CD4-positive, alpha-beta memory T cell (primary cell): Measurements from ENCODE around the gene RNU7-1. TPM values are rescaled to one million over a fixed set of nuclear protein-coding genes. Genes with fewer than 3 reads are reported as not detected.

ENCODE experiments used
- CTCF ChIA-PET: fragments of 350-600 bp; sonication (Branson Sonifier 250); formaldehyde crosslinking; loops from one replicate; lab custom pipeline; 2021; ENCODE audit warnings: inconsistent platforms; ENCODE audit not compliant: partially characterized antibody; lab: Charles Lee
- POLR2A ChIA-PET: fragments of 350-600 bp; sonication (Branson Sonifier 250); formaldehyde crosslinking; loops from one replicate; lab custom pipeline; 2021; ENCODE audit not compliant: partially characterized antibody; lab: Charles Lee
- DNase-seq, 5 donors: peaks; one replicate each; pipeline versions ENCODE4 v3.0.0 to v3.0.0-alpha.2; 2020 to 2022; ENCODE audit warnings: mixed read lengths in 1 of 5
- H3K27ac ChIP-seq: one replicate; pipeline ENCODE4 v1.7.0; 2013; ENCODE audit warnings: low read depth, low read length
- H3K27me3 ChIP-seq: 2 replicates; pipeline ENCODE4 v1.7.0; 2013; ENCODE audit warnings: mild to moderate bottlenecking, low read length, moderate library complexity; ENCODE audit not compliant: insufficient read depth
- H3K36me3 ChIP-seq: 2 replicates; pipeline ENCODE4 v1.7.0; 2013; ENCODE audit warnings: mild to moderate bottlenecking, low read length, moderate library complexity; ENCODE audit not compliant: insufficient read depth
- H3K4me1 ChIP-seq: 2 replicates; pipeline ENCODE4 v1.7.0; 2013; ENCODE audit warnings: mild to moderate bottlenecking, low read length, moderate library complexity; ENCODE audit not compliant: insufficient read depth
- H3K4me3 ChIP-seq, 2 donors: one replicate each; pipeline ENCODE4 v1.7.0; 2013; ENCODE audit warnings: low read length in 2 of 2, mild to moderate bottlenecking in 1 of 2
- H3K9me3 ChIP-seq, 2 donors: one replicate each; pipeline ENCODE4 v1.7.0; 2013; ENCODE audit warnings: low read length in 2 of 2, control low read depth in 1 of 2; ENCODE audit not compliant: control insufficient read depth in 1 of 2
- H3K27ac Mint-ChIP-seq, 7 donors: one replicate each; pipeline ENCODE4 v1.8.0; 2020 to 2021; ENCODE audit warnings: mixed read lengths in 7 of 7, mild to moderate bottlenecking in 6 of 7, inconsistent platforms in 3 of 7, moderate library complexity in 3 of 7
- H3K27me3 Mint-ChIP-seq, 2 donors: one replicate each; pipeline ENCODE4 v1.8.0; 2020 to 2021; ENCODE audit warnings: mixed read lengths in 2 of 2
- H3K36me3 Mint-ChIP-seq, 2 donors: one replicate each; pipeline ENCODE4 v1.8.0; 2020 to 2021; ENCODE audit warnings: mixed read lengths in 2 of 2, inconsistent platforms in 1 of 2, mild to moderate bottlenecking in 1 of 2
- H3K4me1 Mint-ChIP-seq, 4 donors: one replicate each; pipeline ENCODE4 v1.8.0; 2020 to 2021; ENCODE audit warnings: mixed read lengths in 4 of 4, mild to moderate bottlenecking in 1 of 4
- H3K4me3 Mint-ChIP-seq, 8 donors: one replicate each; pipeline ENCODE4 v1.8.0; 2020 to 2021; ENCODE audit warnings: mixed read lengths in 8 of 8, mild to moderate bottlenecking in 7 of 8, moderate library complexity in 6 of 8, inconsistent platforms in 3 of 8
- H3K9me3 Mint-ChIP-seq, 8 donors: one replicate each; pipeline ENCODE4 v1.8.0; 2020 to 2021; ENCODE audit warnings: mixed read lengths in 8 of 8, mild to moderate bottlenecking in 5 of 8, inconsistent platforms in 3 of 8, moderate library complexity in 1 of 8
- intact Hi-C: fragments of 100-400 bp; cut with micrococcal nuclease; formaldehyde crosslinking; loops from one replicate; pipeline ENCODE4 v1.15.1; 2023
- polyA plus RNA-seq, 2 donors: library from polyadenylated mRNA; unstranded; fragments of 300-500 nt; fragmentation: Illumina TruSeq; gene quantifications; one replicate each; pipeline ENCODE4 v1.2.3, GENCODE V29; 2021
- total RNA-seq, 2 experiments: library from RNA; stranded (reverse); gene quantifications; one replicate each; pipeline ENCODE4 v1.2.3, GENCODE V29; 2021

Gene RNU7-1
- total and polyA plus RNA-seq, 4 experiments from 2014 or later, result not detected

DNA sequence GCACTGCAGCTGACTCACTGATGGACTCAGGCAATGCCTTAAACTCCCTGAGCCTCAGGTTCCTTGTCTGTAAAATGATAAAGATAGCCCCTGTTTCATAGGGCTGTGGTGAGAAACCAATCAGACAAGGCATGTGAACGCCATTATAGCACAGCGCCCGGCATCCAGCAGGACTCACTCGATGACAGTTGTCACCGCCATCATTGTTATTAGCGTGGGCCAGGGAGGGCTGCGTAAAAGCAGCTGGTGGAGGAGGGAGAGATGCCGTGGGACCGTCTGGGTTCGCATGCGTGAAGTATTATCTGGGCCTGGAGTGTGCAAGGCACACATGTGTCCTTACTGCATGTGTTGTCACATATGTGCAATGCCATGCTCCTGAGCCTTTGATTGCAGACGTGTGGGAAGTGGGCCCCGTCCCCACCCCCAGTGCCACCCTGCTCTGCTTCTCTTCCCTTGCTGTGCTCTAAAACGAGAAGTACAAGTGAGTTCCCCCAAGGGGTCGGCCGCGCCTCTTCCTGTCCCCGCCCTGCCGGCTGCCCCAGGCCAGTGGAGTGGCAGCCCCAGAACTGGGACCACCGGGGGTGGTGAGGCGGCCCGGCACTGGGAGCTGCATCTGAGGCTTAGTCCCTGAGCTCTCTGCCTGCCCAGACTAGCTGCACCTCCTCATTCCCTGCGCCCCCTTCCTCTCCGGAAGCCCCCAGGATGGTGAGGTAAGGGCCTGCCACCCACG lies 7.4 kb downstream of the RNU7-1 start, which contains the start of gene PTPN6:
TSS of gene PTPN6 (plus strand) at position 546 of the 730 bp plus-strand sequence. CDS start at position 703, 157 bp downstream.
- Mint-ChIP-seq H3K27me3 (peaks cover 0 to 3% of the 10 kb centered on the region in 2 donors), H3K4me3 (peak within 1 kb of the TSS; percentile 94 to 100 (median 98)), H3K27ac (peak within 1 kb of the TSS; percentile 89 to 99 (median 96)), H3K9me3 (peaks cover 0 to 3% (median 0%) of the 10 kb centered on the region in 8 donors), H3K36me3 (peaks cover 11 to 46% of the 10 kb centered on the region in 2 donors), H3K4me1 (peaks cover 54 to 97% (median 63%) of the 10 kb centered on the region in 4 donors)
- Histone ChIP-seq H3K36me3 (peaks cover 13% of the 10 kb centered on the region), H3K9me3 (no peaks in the 10 kb centered on the region), H3K27ac (peak within 1 kb of the TSS; percentile 96), H3K27me3 (no peaks in the 10 kb centered on the region), H3K4me1 (peaks cover 81% of the 10 kb centered on the region), H3K4me3 (peak within 1 kb of the TSS; percentile 81 to 82)
- intact Hi-C loops, result no loop called here
- ChIA-PET CTCF (interaction anchor here (2.0 to 18.5 kb wide), 3 partner anchors 9 to 78 kb away, joined by 8 to 774 read pairs (median 9); partner anchors contain the start of gene SPSB2), POLR2A (interaction anchor here (0.8 to 22.1 kb wide), 12 partner anchors 7 to 262 kb away, joined by 4 to 1807 read pairs (median 9); partner anchors contain the start of genes ATN1, C12orf57, CD4 and CDCA3)
- DNase-seq, result peak; percentile 50 to 65 (median 54)

DNA sequence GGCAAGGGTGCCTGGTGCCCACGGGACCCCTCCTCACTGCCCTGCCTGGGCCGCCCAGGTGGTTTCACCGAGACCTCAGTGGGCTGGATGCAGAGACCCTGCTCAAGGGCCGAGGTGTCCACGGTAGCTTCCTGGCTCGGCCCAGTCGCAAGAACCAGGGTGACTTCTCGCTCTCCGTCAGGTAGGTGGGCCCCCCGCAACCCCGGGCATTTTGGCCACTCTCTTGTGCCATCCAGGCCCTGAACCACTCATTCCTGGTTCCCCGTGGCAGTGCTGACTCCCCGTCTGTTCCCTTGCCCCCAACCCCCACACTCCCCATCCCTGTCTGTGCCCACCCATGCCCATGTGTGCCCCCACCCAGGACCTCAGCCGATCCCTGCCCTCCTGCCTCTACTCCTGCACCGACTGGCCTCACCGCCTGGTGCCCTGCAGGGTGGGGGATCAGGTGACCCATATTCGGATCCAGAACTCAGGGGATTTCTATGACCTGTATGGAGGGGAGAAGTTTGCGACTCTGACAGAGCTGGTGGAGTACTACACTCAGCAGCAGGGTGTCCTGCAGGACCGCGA lies 8.0 kb downstream of the RNU7-1 start:
- no peaks in the 10 kb centered on the region for H3K9me3 ChIP-seq
- peak overlapping the region; percentile 81 to 82 for H3K4me3 ChIP-seq
- DNase-seq, result peak in 2 of 5 donors; percentile 51 to 83
- CTCF ChIA-PET, result interaction anchor here (2.2 to 18.5 kb wide), 3 partner anchors 8 to 79 kb away, joined by 8 to 774 read pairs (median 22); partner anchors contain the start of genes C12orf57, RNU7-1 and SPSB2
- H3K4me1 ChIP-seq, result peaks cover 81% of the 10 kb centered on the region
- no peaks in the 10 kb centered on the region for H3K27me3 ChIP-seq
- H3K4me3 Mint-ChIP-seq, result peak overlapping the region; percentile 94 to 100 (median 98)
- H3K9me3 Mint-ChIP-seq, result peaks cover 0 to 3% (median 0%) of the 10 kb centered on the region in 8 donors
- POLR2A ChIA-PET, result interaction anchor here (0.9 to 22.1 kb wide), 14 partner anchors 8 to 262 kb away, joined by 3 to 1807 read pairs (median 8); partner anchors contain the start of genes ATN1, C12orf57, CDCA3 and EMG1
- intact Hi-C loops, result no loop called here
- H3K36me3 ChIP-seq, result peaks cover 20% of the 10 kb centered on the region
- peaks cover 0 to 3% of the 10 kb centered on the region in 2 donors for H3K27me3 Mint-ChIP-seq
- peaks cover 18 to 52% of the 10 kb centered on the region in 2 donors for H3K36me3 Mint-ChIP-seq
- peak overlapping the region; percentile 89 to 99 (median 96) for H3K27ac Mint-ChIP-seq
- H3K27ac ChIP-seq, result peak overlapping the region; percentile 96
- peaks cover 57 to 97% (median 65%) of the 10 kb centered on the region in 4 donors for H3K4me1 Mint-ChIP-seq

- Mint-ChIP-seq H3K27ac (peak overlapping the region; percentile 89 to 99 (median 96)), H3K9me3 (peaks cover 0 to 3% (median 0%) of the 10 kb centered on the region in 8 donors), H3K4me1 (peaks cover 58 to 97% (median 65%) of the 10 kb centered on the region in 4 donors), H3K4me3 (peak overlapping the region; percentile 94 to 100 (median 98)), H3K27me3 (peaks cover 0 to 3% of the 10 kb centered on the region in 2 donors), H3K36me3 (peaks cover 25 to 55% of the 10 kb centered on the region in 2 donors)
- Histone ChIP-seq H3K4me1 (peaks cover 81% of the 10 kb centered on the region), H3K36me3 (peaks cover 26% of the 10 kb centered on the region), H3K4me3 (peak overlapping the region; percentile 81 to 82), H3K9me3 (no peaks in the 10 kb centered on the region), H3K27ac (peak overlapping the region; percentile 96), H3K27me3 (no peaks in the 10 kb centered on the region)
- POLR2A ChIA-PET, result interaction anchor here (1.1 to 22.1 kb wide), 10 partner anchors 8 to 161 kb away, joined by 3 to 1807 read pairs (median 8); partner anchors contain the start of genes ATN1, C12orf57, EMG1 and PHB2
- intact Hi-C loops, result no loop called here
- CTCF ChIA-PET, result interaction anchor here (2.2 to 18.5 kb wide), 3 partner anchors 8 to 80 kb away, joined by 8 to 774 read pairs (median 22); partner anchors contain the start of genes C12orf57, RNU7-1 and SPSB2
- peak in 2 of 5 donors; percentile 30 to 47 for DNase-seq
These were observed 8.7 kb downstream of the RNU7-1 start for GRCh38 chr12:6952121-6952862.

GRCh38 chr12:6952863-6953441 lies 9.3 kb downstream of the RNU7-1 start:
- POLR2A ChIA-PET, result interaction anchor here (1.1 to 22.1 kb wide), 10 partner anchors 7 to 161 kb away, joined by 3 to 1807 read pairs (median 8); partner anchors contain the start of genes ATN1, C12orf57, EMG1 and PHB2
- CTCF ChIA-PET, result interaction anchor here (2.2 to 18.5 kb wide), 3 partner anchors 7 to 80 kb away, joined by 8 to 774 read pairs (median 22); partner anchors contain the start of genes C12orf57, RNU7-1 and SPSB2
- Histone ChIP-seq H3K27ac (peak overlapping the region; percentile 96), H3K27me3 (no peaks in the 10 kb centered on the region), H3K9me3 (no peaks in the 10 kb centered on the region), H3K36me3 (peaks cover 33% of the 10 kb centered on the region), H3K4me3 (peak overlapping the region; percentile 81 to 82), H3K4me1 (peaks cover 81% of the 10 kb centered on the region)
- H3K9me3 Mint-ChIP-seq, result peaks cover 0 to 3% (median 0%) of the 10 kb centered on the region in 8 donors
- H3K27me3 Mint-ChIP-seq, result peaks cover 0 to 3% of the 10 kb centered on the region in 2 donors
- intact Hi-C loops, result loop anchor here (1.0 kb wide), 1 partner anchor 8 kb away; no protein-coding TSS in a partner anchor
- peak in 1 of 5 donors; percentile 42 for DNase-seq
- peak overlapping the region; percentile 94 to 100 (median 98) for H3K4me3 Mint-ChIP-seq
- H3K4me1 Mint-ChIP-seq, result peaks cover 59 to 97% (median 65%) of the 10 kb centered on the region in 4 donors
- peak overlapping the region; percentile 89 to 98 (median 96) for H3K27ac Mint-ChIP-seq
- H3K36me3 Mint-ChIP-seq, result peaks cover 25 to 60% of the 10 kb centered on the region in 2 donors

DNA sequence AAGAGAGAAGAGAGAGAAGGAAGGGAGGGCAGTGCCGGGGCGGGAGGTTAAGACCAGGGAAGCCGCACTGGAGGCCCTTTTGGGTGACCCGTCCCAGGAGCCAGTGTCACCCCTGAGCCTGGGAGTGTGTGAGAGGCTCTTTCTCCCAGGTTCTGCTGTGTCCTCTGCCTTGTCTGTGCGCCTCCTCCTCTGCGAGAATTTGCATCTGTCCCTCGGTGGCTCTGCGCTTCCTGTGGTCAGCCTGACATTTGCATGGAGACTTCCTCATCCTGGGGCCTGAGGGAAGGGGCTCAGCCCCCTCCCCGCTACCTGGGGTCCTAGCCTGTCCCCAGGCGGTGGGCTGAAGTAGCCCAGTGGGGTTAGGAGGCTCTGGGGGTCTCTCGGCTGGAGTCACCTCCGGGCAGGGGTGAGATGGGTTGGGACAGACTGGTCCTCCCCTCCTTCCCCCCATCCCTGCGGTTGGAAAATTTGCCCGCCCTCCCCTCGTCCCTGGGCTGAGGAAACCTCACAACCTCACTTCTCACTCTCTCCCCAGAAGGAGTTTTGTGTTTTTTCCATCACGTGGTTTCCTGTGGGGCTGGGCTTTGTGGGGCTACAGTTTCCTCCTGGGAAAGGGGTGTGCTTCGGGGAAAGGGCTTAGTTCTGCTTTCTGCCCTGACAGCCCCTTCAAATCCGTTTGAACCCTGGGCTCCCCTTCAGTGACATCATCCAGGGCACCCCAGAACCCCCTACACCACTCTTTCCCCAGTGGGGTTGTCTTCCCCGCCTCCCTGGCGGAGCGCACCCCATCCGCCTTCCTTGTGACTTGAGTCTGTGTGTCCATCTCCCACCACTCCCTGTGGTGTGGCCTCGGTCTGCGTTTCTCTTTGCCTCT lies 10.1 kb downstream of the RNU7-1 start:
- Mint-ChIP-seq H3K27ac (peak overlapping the region; percentile 89 to 98 (median 96)), H3K36me3 (peaks cover 31 to 67% of the 10 kb centered on the region in 2 donors)

More for the DNA sequence above, 10.1 kb downstream of the RNU7-1 start:
- peaks cover 0 to 2% (median 0%) of the 10 kb centered on the region in 8 donors for H3K9me3 Mint-ChIP-seq
- peak; percentile 72 to 95 (median 78) for DNase-seq
- Histone ChIP-seq H3K4me1 (peaks cover 81% of the 10 kb centered on the region), H3K4me3 (peak overlapping the region; percentile 81 to 82), H3K27me3 (no peaks in the 10 kb centered on the region), H3K36me3 (peaks cover 35% of the 10 kb centered on the region), H3K27ac (peak overlapping the region; percentile 96), H3K9me3 (no peaks in the 10 kb centered on the region)
- peaks cover 0 to 3% of the 10 kb centered on the region in 2 donors for H3K27me3 Mint-ChIP-seq
- intact Hi-C loops, result loop anchor here (1.0 kb wide), 1 partner anchor 8 kb away; no protein-coding TSS in a partner anchor
- H3K4me3 Mint-ChIP-seq, result peak overlapping the region; percentile 94 to 100 (median 98)
- peaks cover 62 to 97% (median 66%) of the 10 kb centered on the region in 4 donors for H3K4me1 Mint-ChIP-seq
- ChIA-PET CTCF (interaction anchor here (1.3 to 18.5 kb wide), 6 partner anchors 7 to 13 kb away, joined by 3 to 774 read pairs (median 17); partner anchors contain the start of genes C12orf57, PTPN6 and RNU7-1), POLR2A (interaction anchor here (1.1 to 22.1 kb wide), 10 partner anchors 7 to 162 kb away, joined by 3 to 1807 read pairs (median 30); partner anchors contain the start of genes ATN1, C12orf57, EMG1 and PHB2)
